ENCODE results near the gene MYRIP. TPM values are rescaled to one million over a fixed set of nuclear protein-coding genes. Genes with fewer than 3 reads are reported as not detected.

Gene MYRIP
- total and polyA plus RNA-seq, 2 experiments from 2014 or later: 0.36 to 0.60 TPM

GRCh38 chr3:39806820-39807219, 2.6 kb upstream of the MYRIP start:
- Histone ChIP-seq H3K4me1 (ENCODE audit: low read depth) (no peaks in the 10 kb centered on the region), H3K9me3 (ENCODE audit: low read depth) (no peaks in the 10 kb centered on the region), H3K4me3 (no peak overlapping the region), H3K27ac (no peak overlapping the region), H3K36me3 (no peaks in the 10 kb centered on the region), H3K27me3 (peaks cover 72% of the 10 kb centered on the region)
- no peak for DNase-seq (ENCODE audit: low read depth in 1 of 2, low spot score in 1 of 2)
- TF ChIP-seq CTCF (IDR thresholded peaks at IDR 0.05; ENCODE audit: low read depth, low read length): no peak

GRCh38 chr3:39808467-39809180, 785 bp upstream of the MYRIP start:
- DNase-seq (ENCODE audit: low read depth in 1 of 2, low spot score in 1 of 2): peak; percentile 30 to 61
- TF ChIP-seq CTCF (IDR thresholded peaks at IDR 0.05; ENCODE audit: low read depth, low read length): no peak
- peaks cover 88% of the 10 kb centered on the region for H3K27me3 ChIP-seq
- H3K36me3 ChIP-seq: no peaks in the 10 kb centered on the region
- no peak overlapping the region for H3K27ac ChIP-seq
- H3K4me3 ChIP-seq: peak overlapping the region; percentile 45
- H3K9me3 ChIP-seq (ENCODE audit: low read depth): no peaks in the 10 kb centered on the region
- H3K4me1 ChIP-seq (ENCODE audit: low read depth): no peaks in the 10 kb centered on the region

GRCh38 chr3:39809995-39810595, 686 bp downstream of the MYRIP start:
- peaks cover 94% of the 10 kb centered on the region for H3K27me3 ChIP-seq
- no peaks in the 10 kb centered on the region for H3K9me3 ChIP-seq (ENCODE audit: low read depth)
- peak in 1 of 2 donors; percentile 6 for DNase-seq (ENCODE audit: low read depth in 1 of 2, low spot score in 1 of 2)
- no peaks in the 10 kb centered on the region for H3K36me3 ChIP-seq
- no peak for TF ChIP-seq CTCF (IDR thresholded peaks at IDR 0.05; ENCODE audit: low read depth, low read length)
- H3K4me1 ChIP-seq (ENCODE audit: low read depth): no peaks in the 10 kb centered on the region
- H3K4me3 ChIP-seq: peak overlapping the region; percentile 55
- H3K27ac ChIP-seq: no peak overlapping the region

- Histone ChIP-seq H3K27ac (no peak overlapping the region), H3K27me3 (peaks cover 88% of the 10 kb centered on the region), H3K4me3 (no peak overlapping the region), H3K4me1 (ENCODE audit: low read depth) (no peaks in the 10 kb centered on the region), H3K9me3 (ENCODE audit: low read depth) (no peaks in the 10 kb centered on the region), H3K36me3 (no peaks in the 10 kb centered on the region)
- DNase-seq (ENCODE audit: low read depth in 1 of 2, low spot score in 1 of 2): no peak
- no peak for TF ChIP-seq CTCF (IDR thresholded peaks at IDR 0.05; ENCODE audit: low read depth, low read length)
Observed at GRCh38 chr3:39810647-39811161, 1.3 kb downstream of the MYRIP start.

- H3K27ac ChIP-seq: no peak overlapping the region
- no peaks in the 10 kb centered on the region for H3K36me3 ChIP-seq
- no peaks in the 10 kb centered on the region for H3K4me1 ChIP-seq (ENCODE audit: low read depth)
- TF ChIP-seq CTCF (IDR thresholded peaks at IDR 0.05; ENCODE audit: low read depth, low read length): no peak
- peaks cover 80% of the 10 kb centered on the region for H3K27me3 ChIP-seq
- no peaks in the 10 kb centered on the region for H3K9me3 ChIP-seq (ENCODE audit: low read depth)
- H3K4me3 ChIP-seq: no peak overlapping the region
- no peak for DNase-seq (ENCODE audit: low read depth in 1 of 2, low spot score in 1 of 2)
Observed at GRCh38 chr3:39811561-39811960, 2.2 kb downstream of the MYRIP start.
